DOHH2 (cell line): ENCODE data around the gene SUGP2.

Experiments used
- H3F3A ChIP-seq: fragments of 200-600 bp; sonication (generic), shearing (Covaris generic); 2 replicates; pipeline ENCODE4 v1.6.0; 2016; ENCODE audit warnings: antibody characterized with exemption, mild to moderate bottlenecking; ENCODE audit not compliant: control insufficient read depth, insufficient read depth
- H3K27ac ChIP-seq: fragments of 200-600 bp; sonication (generic); 2 replicates; pipeline ENCODE4 v1.5.1; 2014; ENCODE audit warnings: low read depth, mild to moderate bottlenecking, low read length, moderate library complexity
- H3K27me3 ChIP-seq: fragments of 200-600 bp; sonication (generic); 2 replicates; pipeline ENCODE4 v1.6.1; 2014; ENCODE audit warnings: mild to moderate bottlenecking, low read length, mixed read lengths; ENCODE audit not compliant: control insufficient read depth
- H3K36me3 ChIP-seq: fragments of 200-600 bp; sonication (generic); 2 replicates; pipeline ENCODE4 v1.6.1; 2014; ENCODE audit warnings: mild to moderate bottlenecking, low read length, moderate library complexity, mixed read lengths; ENCODE audit not compliant: control insufficient read depth
- H3K4me1 ChIP-seq: fragments of 200-600 bp; sonication (generic); 2 replicates; pipeline ENCODE4 v1.6.1; 2014; ENCODE audit warnings: mild to moderate bottlenecking, low read length, mixed read lengths; ENCODE audit not compliant: control insufficient read depth
- H3K4me2 ChIP-seq: fragments of 200-600 bp; sonication (generic); 2 replicates; pipeline ENCODE4 v1.6.0; 2014; ENCODE audit warnings: mild to moderate bottlenecking, low read length, moderate library complexity
- H3K4me3 ChIP-seq: fragments of 200-600 bp; sonication (generic); 2 replicates; pipeline ENCODE4 v1.5.1; 2014; ENCODE audit warnings: mild to moderate bottlenecking, low read length, mixed read lengths
- H3K79me2 ChIP-seq: fragments of 200-600 bp; sonication (generic); 2 replicates; pipeline ENCODE4 v1.6.1; 2014; ENCODE audit warnings: mild to moderate bottlenecking, low read length, mixed read lengths; ENCODE audit not compliant: control insufficient read depth
- H3K9me2 ChIP-seq: fragments of 200-600 bp; sonication (generic); replicated peaks from 2 replicates; pipeline ENCODE4 v1.6.1; 2014; ENCODE audit warnings: mild to moderate bottlenecking, low read length, mixed read lengths; ENCODE audit not compliant: control insufficient read depth
- H3K9me3 ChIP-seq: fragments of 200-600 bp; sonication (generic); 2 replicates; pipeline ENCODE4 v1.6.1; 2014; ENCODE audit warnings: antibody characterized with exemption, low read length, mixed read lengths; ENCODE audit not compliant: control insufficient read depth, insufficient read depth
- H4K20me1 ChIP-seq: fragments of 200-600 bp; sonication (generic); 2 replicates; pipeline ENCODE4 v1.6.0; 2014; ENCODE audit warnings: low read depth, mild to moderate bottlenecking, antibody characterized with exemption, low read length, moderate library complexity; ENCODE audit not compliant: control insufficient read depth, insufficient read depth
- CTCF ChIP-seq: fragments of 200-600 bp; sonication (generic); IDR thresholded peaks from one replicate; pipeline ENCODE4 v1.5.1; 2014; ENCODE audit warnings: antibody characterized with exemption, mild to moderate bottlenecking, low read depth, low read length; ENCODE audit not compliant: poor library complexity, severe bottlenecking
- EZH2phosphoT487 ChIP-seq: fragments of 200-600 bp; sonication (generic); IDR thresholded peaks from 2 replicates; pipeline ENCODE4 v1.6.1; 2017; ENCODE audit warnings: borderline replicate concordance, mild to moderate bottlenecking, antibody characterized with exemption, low read length, moderate library complexity, mixed read lengths

The SUGP2 gene

GRCh38 chr19:19050104-19050503 lies 16.8 kb upstream of the SUGP2 start:
- H3K9me3 ChIP-seq = no peaks in the 10 kb centered on the region
- no peak overlapping the region for H3K4me2 ChIP-seq
- peaks cover 66% of the 10 kb centered on the region for H3K36me3 ChIP-seq
- TF ChIP-seq CTCF = no peak
- no peak for TF ChIP-seq EZH2phosphoT487
- H4K20me1 ChIP-seq = 0 out of 2 replicates have a peak, but pooled peaks cover 5% of the 10 kb centered on the region
- peaks cover 3% of the 10 kb centered on the region; the same call in 1 of the 2 replicates for H3F3A ChIP-seq
- no peaks in the 10 kb centered on the region for H3K9me2 ChIP-seq
- no peaks in the 10 kb centered on the region for H3K4me1 ChIP-seq
- no peak overlapping the region for H3K4me3 ChIP-seq
- H3K27ac ChIP-seq = no peak overlapping the region
- no peaks in the 10 kb centered on the region for H3K79me2 ChIP-seq
- no peaks in the 10 kb centered on the region for H3K27me3 ChIP-seq

- Histone ChIP-seq H3K4me3 (no peak overlapping the region), H3K27ac (no peak overlapping the region), H3K4me2 (no peak overlapping the region), H3F3A (peaks cover 3% of the 10 kb centered on the region; the same call in 1 of the 2 replicates), H3K36me3 (peaks cover 63% of the 10 kb centered on the region), H3K9me3 (no peaks in the 10 kb centered on the region), H3K9me2 (no peaks in the 10 kb centered on the region), H4K20me1 (0 out of 2 replicates have a peak, but pooled peaks cover 5% of the 10 kb centered on the region), H3K4me1 (no peaks in the 10 kb centered on the region), H3K27me3 (no peaks in the 10 kb centered on the region), H3K79me2 (no peaks in the 10 kb centered on the region)
- TF ChIP-seq EZH2phosphoT487 (no peak), CTCF (no peak)
Observed at GRCh38 chr19:19049406-19049805, 16.1 kb upstream of the SUGP2 start.

GRCh38 chr19:19043881-19044280 lies 10.6 kb upstream of the SUGP2 start:
- Histone ChIP-seq H3K9me2 (no peaks in the 10 kb centered on the region), H3K4me3 (no peak overlapping the region), H3F3A (peaks cover 11% of the 10 kb centered on the region), H3K36me3 (peaks cover 57% of the 10 kb centered on the region), H3K27ac (no peak overlapping the region), H3K4me2 (no peak overlapping the region), H3K4me1 (peaks cover 18% of the 10 kb centered on the region), H4K20me1 (no peaks in the 10 kb centered on the region; the same call in 1 of the 2 replicates), H3K9me3 (no peaks in the 10 kb centered on the region), H3K27me3 (no peaks in the 10 kb centered on the region), H3K79me2 (peaks cover 46% of the 10 kb centered on the region)
- TF ChIP-seq CTCF = no peak
- TF ChIP-seq EZH2phosphoT487 = no peak

GRCh38 chr19:19043481-19043880 lies 10.2 kb upstream of the SUGP2 start:
- Histone ChIP-seq H3K4me1 (peaks cover 22% of the 10 kb centered on the region), H3F3A (peaks cover 11% of the 10 kb centered on the region), H3K79me2 (peaks cover 50% of the 10 kb centered on the region), H3K27ac (no peak overlapping the region), H3K4me2 (no peak overlapping the region), H3K9me2 (no peaks in the 10 kb centered on the region), H3K27me3 (no peaks in the 10 kb centered on the region), H3K4me3 (no peak overlapping the region), H3K36me3 (peaks cover 60% of the 10 kb centered on the region), H3K9me3 (no peaks in the 10 kb centered on the region), H4K20me1 (no peaks in the 10 kb centered on the region; the same call in 1 of the 2 replicates)
- TF ChIP-seq EZH2phosphoT487 (no peak), CTCF (no peak)
